OCI-LY1 (cell line): ENCODE measurements around the gene DIPK1C.

Experiments used
- CTCF ChIP-seq: fragments of 200-600 bp; sonication (generic), shearing (Covaris generic); IDR thresholded peaks from 2 replicates; pipeline ENCODE4 v1.5.1; 2017; ENCODE audit warnings: mild to moderate bottlenecking, antibody characterized with exemption, low read length, moderate library complexity, mixed read lengths
- EZH2 ChIP-seq: fragments of 200-600 bp; sonication (generic), shearing (Covaris generic); IDR thresholded peaks from 2 replicates; pipeline ENCODE4 v1.8.0; 2017; ENCODE audit warnings: borderline replicate concordance, mixed run types, mild to moderate bottlenecking, antibody characterized with exemption, low read length, moderate library complexity, mixed read lengths

DNA sequence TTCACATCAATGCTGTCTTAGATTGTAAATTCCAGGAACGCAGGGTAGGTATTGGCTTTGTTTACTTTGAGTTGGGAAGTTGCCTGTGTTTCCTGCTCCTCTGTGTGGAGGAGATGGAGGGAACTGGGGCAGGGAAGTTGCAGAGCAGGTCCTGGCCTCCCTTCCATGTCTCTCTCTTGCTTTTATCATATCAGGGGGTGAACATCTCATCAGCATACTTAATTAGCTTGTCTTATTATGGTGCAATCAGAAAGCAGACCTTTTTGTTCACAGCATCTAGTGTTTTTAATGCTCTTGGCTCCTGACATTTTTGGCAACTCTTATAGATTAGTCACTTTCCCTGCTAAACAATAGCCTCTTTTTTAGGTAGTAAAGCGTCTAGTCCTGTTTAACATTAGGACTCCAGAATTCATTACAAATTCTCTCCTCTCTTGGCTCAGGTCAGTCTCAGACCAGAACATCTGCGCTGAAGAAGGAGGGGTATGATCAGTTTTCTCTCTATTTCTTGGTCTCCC is 11.5 kb upstream of the DIPK1C start:
- TF ChIP-seq CTCF, result no peak
- TF ChIP-seq EZH2, result no peak
